ENCODE data around the gene CDC73. TPM values are rescaled to one million over a fixed set of nuclear protein-coding genes. Genes with fewer than 3 reads are reported as not detected.
A peak's percentile ranks its signal among the peaks of the same experiment; 100 is the strongest.

CDC73 gene
- total and polyA plus RNA-seq, 2 of the 13 experiments (the other 11 are each of a cell fraction or from before 2014, with no cell fraction given), result 20.2 to 26.3 TPM

DNA sequence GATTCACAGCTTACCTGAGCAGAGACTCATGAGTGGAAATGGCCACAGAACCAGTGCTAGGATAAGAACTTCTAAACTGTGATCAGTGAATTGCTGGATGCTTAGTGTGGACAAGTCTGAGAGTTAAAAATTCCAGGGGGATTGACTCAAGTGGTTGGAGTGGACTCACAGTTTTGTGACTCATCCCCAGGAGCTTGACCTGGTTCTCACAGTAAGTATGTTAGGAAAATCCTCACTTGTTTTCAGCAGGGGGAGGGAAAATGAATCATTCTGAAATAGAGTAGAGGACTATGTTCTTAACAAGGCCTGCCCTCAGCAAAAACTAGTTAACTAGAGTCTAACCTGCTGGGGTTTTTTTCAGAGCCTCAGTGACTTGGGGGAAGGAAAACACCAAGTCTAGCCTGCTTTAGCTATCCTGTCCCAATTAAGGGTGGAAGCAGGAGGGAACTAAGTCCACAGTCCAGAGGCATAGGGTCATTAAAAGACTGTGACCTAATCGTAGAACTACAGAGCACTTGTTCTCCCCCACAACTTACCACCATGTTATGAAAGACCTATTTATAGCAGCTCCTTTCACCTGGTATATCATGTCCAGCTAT is 6.1 kb upstream of the CDC73 start:
- ATAC-seq (peak; percentile 55), DNase-seq (ENCODE audit: low spot score) (peak; percentile 87), FAIRE-seq (no peak)
- Histone ChIP-seq H3K4me3 (replicated peaks in 1 of 3; ENCODE audit: insufficient read depth in 1 of 3, low read depth in 2 of 3, low read length in 3 of 3) (peak overlapping the region; percentile 11 to 48 (median 17); a peak in 1 of 6 replicates), H3K4me2 (ENCODE audit: low read depth, low read length) (peak overlapping the region; percentile 60), H3K27ac (ENCODE audit: extremely low read length, insufficient read depth, low read length) (peak overlapping the region; percentile 68), H3K9me3 (ENCODE audit: low read length) (no peaks in the 10 kb centered on the region), H4K20me1 (ENCODE audit: insufficient read depth, low read length) (no peaks in the 10 kb centered on the region), H3K36me3 (replicated peaks in 1 of 2; ENCODE audit: control insufficient read depth in 1 of 2, insufficient read depth in 2 of 2, low read length in 2 of 2) (no peaks in the 10 kb centered on the region), H3K27me3 (ENCODE audit: control insufficient read depth in 1 of 2, insufficient read depth in 2 of 2, low read length in 2 of 2) (no peaks in the 10 kb centered on the region), H3K9ac (ENCODE audit: insufficient read depth, low read depth, low read length) (peak overlapping the region; percentile 37), H3K79me2 (ENCODE audit: insufficient read depth, low read length) (no peaks in the 10 kb centered on the region), H2AFZ (ENCODE audit: low read length) (no peak overlapping the region), H3K4me1 (ENCODE audit: insufficient read depth, low read length) (peaks cover 61% of the 10 kb centered on the region)
- 6% methylated on average over 1 of the region's 1 CpG for WGBS (ENCODE audit: low lambda C conversion rate)
- intact Hi-C loops (cut with micrococcal nuclease; ENCODE audit: unreplicated experiment) (no loop called here), in situ Hi-C loops (cut with HindIII; ENCODE audit: extremely low pct_ligation_motif_present, low pct_unique_long_range_greater_than_20kb) (no loop called here)
- no TSS peak for BruUV-seq (replicated peaks)
- CTCF ChIA-PET (ENCODE audit: low intra/inter-chr PET ratio, low total read pairs), result no interaction called here
- POLR2A ChIA-PET, result interaction anchor here (0.7 to 1.2 kb wide), 4 partner anchors 8 to 57 kb away, joined by 3 to 13 read pairs (median 8); partner anchors contain the start of genes GLRX2, RO60 and UCHL5
- TF ChIP-seq MIXL1 (CRISPR knock-in tag; IDR thresholded peaks at IDR 0.05), result peak; percentile 75
- no peak for TF ChIP-seq NR3C1 (CRISPR knock-in tag; IDR thresholded peaks at IDR 0.05)
- no peak for TF ChIP-seq ZEB1 (IDR thresholded peaks at IDR 0.05; ENCODE audit: insufficient replicate concordance, low read depth)
- TF ChIP-seq, protein P1, sequence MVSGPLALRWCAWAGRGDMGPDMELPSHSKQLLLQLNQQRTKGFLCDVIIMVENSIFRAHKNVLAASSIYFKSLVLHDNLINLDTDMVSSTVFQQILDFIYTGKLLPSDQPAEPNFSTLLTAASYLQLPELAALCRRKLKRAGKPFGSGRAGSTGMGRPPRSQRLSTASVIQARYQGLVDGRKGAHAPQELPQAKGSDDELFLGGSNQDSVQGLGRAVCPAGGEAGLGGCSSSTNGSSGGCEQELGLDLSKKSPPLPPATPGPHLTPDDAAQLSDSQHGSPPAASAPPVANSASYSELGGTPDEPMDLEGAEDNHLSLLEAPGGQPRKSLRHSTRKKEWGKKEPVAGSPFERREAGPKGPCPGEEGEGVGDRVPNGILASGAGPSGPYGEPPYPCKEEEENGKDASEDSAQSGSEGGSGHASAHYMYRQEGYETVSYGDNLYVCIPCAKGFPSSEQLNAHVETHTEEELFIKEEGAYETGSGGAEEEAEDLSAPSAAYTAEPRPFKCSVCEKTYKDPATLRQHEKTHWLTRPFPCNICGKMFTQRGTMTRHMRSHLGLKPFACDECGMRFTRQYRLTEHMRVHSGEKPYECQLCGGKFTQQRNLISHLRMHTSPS (CRISPR knock-in tag; IDR thresholded peaks at IDR 0.05; ENCODE audit: low read depth), result no peak
- no peak for TF ChIP-seq GATA4 (IDR thresholded peaks at IDR 0.05; ENCODE audit: borderline replicate concordance, low read depth)
- TF ChIP-seq NCOA2 (CRISPR knock-in tag; IDR thresholded peaks at IDR 0.05), result peak; percentile 26; the same call in 1 of the 2 replicates
- TF ChIP-seq BCL6 (CRISPR knock-in tag; IDR thresholded peaks at IDR 0.05), result peak; percentile 53
- no peak for TF ChIP-seq RFXAP (CRISPR knock-in tag; IDR thresholded peaks at IDR 0.05; ENCODE audit: borderline replicate concordance)
- TF ChIP-seq ZNF333 (CRISPR knock-in tag; IDR thresholded peaks at IDR 0.05; ENCODE audit: borderline replicate concordance), result no peak
- TF ChIP-seq, protein P2, sequence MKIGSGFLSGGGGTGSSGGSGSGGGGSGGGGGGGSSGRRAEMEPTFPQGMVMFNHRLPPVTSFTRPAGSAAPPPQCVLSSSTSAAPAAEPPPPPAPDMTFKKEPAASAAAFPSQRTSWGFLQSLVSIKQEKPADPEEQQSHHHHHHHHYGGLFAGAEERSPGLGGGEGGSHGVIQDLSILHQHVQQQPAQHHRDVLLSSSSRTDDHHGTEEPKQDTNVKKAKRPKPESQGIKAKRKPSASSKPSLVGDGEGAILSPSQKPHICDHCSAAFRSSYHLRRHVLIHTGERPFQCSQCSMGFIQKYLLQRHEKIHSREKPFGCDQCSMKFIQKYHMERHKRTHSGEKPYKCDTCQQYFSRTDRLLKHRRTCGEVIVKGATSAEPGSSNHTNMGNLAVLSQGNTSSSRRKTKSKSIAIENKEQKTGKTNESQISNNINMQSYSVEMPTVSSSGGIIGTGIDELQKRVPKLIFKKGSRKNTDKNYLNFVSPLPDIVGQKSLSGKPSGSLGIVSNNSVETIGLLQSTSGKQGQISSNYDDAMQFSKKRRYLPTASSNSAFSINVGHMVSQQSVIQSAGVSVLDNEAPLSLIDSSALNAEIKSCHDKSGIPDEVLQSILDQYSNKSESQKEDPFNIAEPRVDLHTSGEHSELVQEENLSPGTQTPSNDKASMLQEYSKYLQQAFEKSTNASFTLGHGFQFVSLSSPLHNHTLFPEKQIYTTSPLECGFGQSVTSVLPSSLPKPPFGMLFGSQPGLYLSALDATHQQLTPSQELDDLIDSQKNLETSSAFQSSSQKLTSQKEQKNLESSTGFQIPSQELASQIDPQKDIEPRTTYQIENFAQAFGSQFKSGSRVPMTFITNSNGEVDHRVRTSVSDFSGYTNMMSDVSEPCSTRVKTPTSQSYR (CRISPR knock-in tag; IDR thresholded peaks at IDR 0.05; ENCODE audit: borderline replicate concordance), result peak; percentile 66; the same call in 1 of the 2 replicates
- TF ChIP-seq NCOR1 (IDR thresholded peaks at IDR 0.05; ENCODE audit: borderline replicate concordance, low read length), result peak; percentile 57; the same call in 1 of the 2 replicates
- TF ChIP-seq ONECUT2 (CRISPR knock-in tag; IDR thresholded peaks at IDR 0.05), result no peak
- TF ChIP-seq, protein P3, sequence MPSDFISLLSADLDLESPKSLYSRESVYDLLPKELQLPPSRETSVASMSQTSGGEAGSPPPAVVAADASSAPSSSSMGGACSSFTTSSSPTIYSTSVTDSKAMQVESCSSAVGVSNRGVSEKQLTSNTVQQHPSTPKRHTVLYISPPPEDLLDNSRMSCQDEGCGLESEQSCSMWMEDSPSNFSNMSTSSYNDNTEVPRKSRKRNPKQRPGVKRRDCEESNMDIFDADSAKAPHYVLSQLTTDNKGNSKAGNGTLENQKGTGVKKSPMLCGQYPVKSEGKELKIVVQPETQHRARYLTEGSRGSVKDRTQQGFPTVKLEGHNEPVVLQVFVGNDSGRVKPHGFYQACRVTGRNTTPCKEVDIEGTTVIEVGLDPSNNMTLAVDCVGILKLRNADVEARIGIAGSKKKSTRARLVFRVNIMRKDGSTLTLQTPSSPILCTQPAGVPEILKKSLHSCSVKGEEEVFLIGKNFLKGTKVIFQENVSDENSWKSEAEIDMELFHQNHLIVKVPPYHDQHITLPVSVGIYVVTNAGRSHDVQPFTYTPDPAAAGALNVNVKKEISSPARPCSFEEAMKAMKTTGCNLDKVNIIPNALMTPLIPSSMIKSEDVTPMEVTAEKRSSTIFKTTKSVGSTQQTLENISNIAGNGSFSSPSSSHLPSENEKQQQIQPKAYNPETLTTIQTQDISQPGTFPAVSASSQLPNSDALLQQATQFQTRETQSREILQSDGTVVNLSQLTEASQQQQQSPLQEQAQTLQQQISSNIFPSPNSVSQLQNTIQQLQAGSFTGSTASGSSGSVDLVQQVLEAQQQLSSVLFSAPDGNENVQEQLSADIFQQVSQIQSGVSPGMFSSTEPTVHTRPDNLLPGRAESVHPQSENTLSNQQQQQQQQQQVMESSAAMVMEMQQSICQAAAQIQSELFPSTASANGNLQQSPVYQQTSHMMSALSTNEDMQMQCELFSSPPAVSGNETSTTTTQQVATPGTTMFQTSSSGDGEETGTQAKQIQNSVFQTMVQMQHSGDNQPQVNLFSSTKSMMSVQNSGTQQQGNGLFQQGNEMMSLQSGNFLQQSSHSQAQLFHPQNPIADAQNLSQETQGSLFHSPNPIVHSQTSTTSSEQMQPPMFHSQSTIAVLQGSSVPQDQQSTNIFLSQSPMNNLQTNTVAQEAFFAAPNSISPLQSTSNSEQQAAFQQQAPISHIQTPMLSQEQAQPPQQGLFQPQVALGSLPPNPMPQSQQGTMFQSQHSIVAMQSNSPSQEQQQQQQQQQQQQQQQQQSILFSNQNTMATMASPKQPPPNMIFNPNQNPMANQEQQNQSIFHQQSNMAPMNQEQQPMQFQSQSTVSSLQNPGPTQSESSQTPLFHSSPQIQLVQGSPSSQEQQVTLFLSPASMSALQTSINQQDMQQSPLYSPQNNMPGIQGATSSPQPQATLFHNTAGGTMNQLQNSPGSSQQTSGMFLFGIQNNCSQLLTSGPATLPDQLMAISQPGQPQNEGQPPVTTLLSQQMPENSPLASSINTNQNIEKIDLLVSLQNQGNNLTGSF (CRISPR knock-in tag; IDR thresholded peaks at IDR 0.05), result no peak
- no peak for TF ChIP-seq SOX13 (IDR thresholded peaks at IDR 0.05)
- TF ChIP-seq SOX13 (CRISPR knock-in tag; conservative IDR thresholded peaks at IDR 0.05 in 1 of 2, IDR thresholded peaks at IDR 0.05 in 1 of 2), result peak in 1 of 2 experiments; percentile 30; a peak in 1 of 4 replicates

All from HepG2 (cell line).